Measurements from ENCODE around the gene IGF2BP2. TPM values are rescaled to one million over a fixed set of nuclear protein-coding genes. Genes with fewer than 3 reads are reported as not detected.

IGF2BP2 gene
- total and polyA plus RNA-seq, 11 donors: 5.9 to 21.8 (median 16.8) TPM

GRCh38 chr3:185687271-185687878, 137.5 kb downstream of the IGF2BP2 start:
- no peak for DNase-seq
- no peak overlapping the region for H3K27ac ChIP-seq
- no peaks in the 10 kb centered on the region for H3K9me3 ChIP-seq
- no peak for TF ChIP-seq POLR2A (IDR thresholded peaks at IDR 0.05)
- TF ChIP-seq CTCF (IDR thresholded peaks at IDR 0.05): no peak
- intact Hi-C loops (cut with DNase I): no loop called here
- no peaks in the 10 kb centered on the region for H3K27me3 ChIP-seq
- no peak overlapping the region for H3K4me3 ChIP-seq
- whole genome bisulfite sequencing, 4 donors: 68 to 78% (median 76%) methylated on average over 6 of the region's 6 CpGs
- peaks cover 0 to 22% (median 0%) of the 10 kb centered on the region in 9 donors for H3K36me3 ChIP-seq
- ATAC-seq: no peak
- no peaks in the 10 kb centered on the region for H3K4me1 ChIP-seq

GRCh38 chr3:185685231-185686035, 139.4 kb downstream of the IGF2BP2 start:
- intact Hi-C loops (cut with DNase I): no loop called here
- peaks cover 0 to 22% (median 0%) of the 10 kb centered on the region in 9 donors for H3K36me3 ChIP-seq
- no peaks in the 10 kb centered on the region for H3K27me3 ChIP-seq
- TF ChIP-seq POLR2A (IDR thresholded peaks at IDR 0.05): no peak
- TF ChIP-seq CTCF (IDR thresholded peaks at IDR 0.05): no peak
- WGBS, 4 donors: 94 to 97% (median 96%) methylated on average over 9 of the region's 9 CpGs
- no peaks in the 10 kb centered on the region for H3K9me3 ChIP-seq
- no peaks in the 10 kb centered on the region for H3K4me1 ChIP-seq
- no peak for ATAC-seq
- DNase-seq: no peak
- no peak overlapping the region for H3K27ac ChIP-seq
- H3K4me3 ChIP-seq: no peak overlapping the region

GRCh38 chr3:185680231-185680630, 144.6 kb downstream of the IGF2BP2 start:
- Histone ChIP-seq H3K9me3 (peaks cover 0 to 22% (median 2%) of the 10 kb centered on the region in 12 donors), H3K27ac (no peak overlapping the region), H3K36me3 (peaks cover 0 to 15% (median 0%) of the 10 kb centered on the region in 9 donors), H3K27me3 (no peaks in the 10 kb centered on the region), H3K4me1 (no peaks in the 10 kb centered on the region), H3K4me3 (no peak overlapping the region)
- ATAC-seq (no peak), DNase-seq (no peak)
- intact Hi-C loops (cut with DNase I): no loop called here
- no peak for TF ChIP-seq CTCF (IDR thresholded peaks at IDR 0.05)
- TF ChIP-seq POLR2A (IDR thresholded peaks at IDR 0.05): no peak
- 73 to 89% (median 82%) methylated on average over 4 of the region's 4 CpGs for WGBS, 4 donors

GRCh38 chr3:185678027-185678426, 146.8 kb downstream of the IGF2BP2 start:
- intact Hi-C loops (cut with DNase I): loop anchor here in 2 of 10 donors (10.0 kb wide), 2 partner anchors 87 to 267 kb away; no protein-coding TSS in a partner anchor

More at GRCh38 chr3:185678027-185678426, 146.8 kb downstream of the IGF2BP2 start:
- no peak for DNase-seq
- Histone ChIP-seq H3K4me1 (no peaks in the 10 kb centered on the region), H3K27ac (no peak overlapping the region), H3K4me3 (no peak overlapping the region), H3K27me3 (no peaks in the 10 kb centered on the region), H3K9me3 (peaks cover 0 to 22% (median 2%) of the 10 kb centered on the region in 12 donors), H3K36me3 (peaks cover 0 to 23% (median under 1%) of the 10 kb centered on the region in 9 donors)
- no peak for TF ChIP-seq POLR2A (IDR thresholded peaks at IDR 0.05)
- no peak for TF ChIP-seq CTCF (IDR thresholded peaks at IDR 0.05)
- 95 to 100% (median 97%) methylated on average over 1 of the region's 1 CpG for WGBS, 4 donors
- no peak for ATAC-seq
